Measurements from ENCODE around the gene CTAGE6.
"Not testable (repeated sequence)": the region's sequence is repeated elsewhere in the genome, so short reads cannot be mapped to it uniquely, and the experiment has no call there.

GRCh38 chr7:143779591-143779990 is 22.1 kb upstream of the CTAGE6 start:
- not testable (repeated sequence) for TF ChIP-seq CTCF (IDR thresholded peaks at IDR 0.05; ENCODE audit: insufficient read depth, low read length, poor library complexity, severe bottlenecking); EZH2phosphoT487 (conservative IDR thresholded peaks at IDR 0.05; ENCODE audit: low read length)

All from SU-DHL-6 (cell line).